ENCODE results near the gene C11orf68. TPM values are rescaled to one million over a fixed set of nuclear protein-coding genes. Genes with fewer than 3 reads are reported as not detected.

The C11orf68 gene
- total RNA-seq, 1 donor from 2014 or later, result 31.7 TPM

DNA sequence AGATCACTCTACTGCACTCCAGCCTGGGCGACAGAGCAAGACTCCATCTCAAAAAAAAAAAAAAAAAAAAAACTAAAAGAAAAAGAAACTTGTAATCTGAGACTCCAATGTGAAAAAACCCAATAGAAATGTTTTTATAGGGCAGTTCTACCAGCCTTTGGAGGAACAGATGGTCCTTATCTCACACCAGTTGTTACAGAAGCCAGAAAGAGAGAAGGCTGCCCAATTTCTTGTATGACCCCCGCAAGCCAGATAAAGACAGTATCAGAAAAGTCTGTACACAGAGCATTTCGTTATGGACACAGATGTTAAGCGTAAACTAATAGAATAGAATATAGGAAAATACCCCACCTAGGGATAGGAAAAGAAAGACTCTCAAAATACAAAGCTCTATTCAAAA lies 15.2 kb upstream of the C11orf68 start:
- TF ChIP-seq, protein P1, sequence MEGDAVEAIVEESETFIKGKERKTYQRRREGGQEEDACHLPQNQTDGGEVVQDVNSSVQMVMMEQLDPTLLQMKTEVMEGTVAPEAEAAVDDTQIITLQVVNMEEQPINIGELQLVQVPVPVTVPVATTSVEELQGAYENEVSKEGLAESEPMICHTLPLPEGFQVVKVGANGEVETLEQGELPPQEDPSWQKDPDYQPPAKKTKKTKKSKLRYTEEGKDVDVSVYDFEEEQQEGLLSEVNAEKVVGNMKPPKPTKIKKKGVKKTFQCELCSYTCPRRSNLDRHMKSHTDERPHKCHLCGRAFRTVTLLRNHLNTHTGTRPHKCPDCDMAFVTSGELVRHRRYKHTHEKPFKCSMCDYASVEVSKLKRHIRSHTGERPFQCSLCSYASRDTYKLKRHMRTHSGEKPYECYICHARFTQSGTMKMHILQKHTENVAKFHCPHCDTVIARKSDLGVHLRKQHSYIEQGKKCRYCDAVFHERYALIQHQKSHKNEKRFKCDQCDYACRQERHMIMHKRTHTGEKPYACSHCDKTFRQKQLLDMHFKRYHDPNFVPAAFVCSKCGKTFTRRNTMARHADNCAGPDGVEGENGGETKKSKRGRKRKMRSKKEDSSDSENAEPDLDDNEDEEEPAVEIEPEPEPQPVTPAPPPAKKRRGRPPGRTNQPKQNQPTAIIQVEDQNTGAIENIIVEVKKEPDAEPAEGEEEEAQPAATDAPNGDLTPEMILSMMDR (IDR thresholded peaks at IDR 0.05), result no peak
- Mint-ChIP-seq H3K36me3 (ENCODE audit: low read depth) (no peaks in the 10 kb centered on the region), H3K27ac (no peak overlapping the region), H3K9me3 (no peaks in the 10 kb centered on the region), H3K27me3 (peaks cover 3% of the 10 kb centered on the region), H3K4me1 (peaks cover 2% of the 10 kb centered on the region), H3K4me3 (no peak overlapping the region)
- intact Hi-C loops (cut with micrococcal nuclease), result no loop called here
- CTCF ChIA-PET, result no interaction called here
- DNase-seq (no peak), ATAC-seq (ENCODE audit: low read depth) (no peak)
- POLR2A ChIA-PET, result interaction anchor here (0.6 kb wide), 1 partner anchor 36 kb away, joined by 8 read pairs; no protein-coding TSS in a partner anchor

DNA sequence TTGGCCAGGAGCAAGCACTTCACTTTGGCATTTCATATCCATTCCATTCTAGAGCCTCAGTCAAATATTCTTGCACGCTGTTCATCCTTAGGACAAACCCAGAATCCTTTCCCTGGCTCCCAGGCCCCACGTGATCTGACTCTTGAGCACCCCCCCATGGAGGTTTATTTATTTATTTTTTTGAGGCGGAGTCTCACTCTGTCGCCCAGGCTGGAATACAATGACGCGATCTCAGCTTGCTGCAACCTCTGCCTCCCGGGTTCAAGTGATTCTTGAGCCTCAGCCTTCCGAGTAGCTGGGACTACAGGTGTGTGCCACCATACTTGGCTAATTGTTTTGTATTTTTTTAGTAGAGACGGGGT lies 13.7 kb upstream of the C11orf68 start:
- DNase-seq (no peak), ATAC-seq (ENCODE audit: low read depth) (no peak)
- intact Hi-C loops (cut with micrococcal nuclease), result no loop called here
- no peaks in the 10 kb centered on the region for H3K36me3 Mint-ChIP-seq (ENCODE audit: low read depth)
- H3K4me1 Mint-ChIP-seq, result peaks cover 14% of the 10 kb centered on the region
- no peak overlapping the region for H3K27ac Mint-ChIP-seq
- peaks cover 3% of the 10 kb centered on the region for H3K27me3 Mint-ChIP-seq
- H3K4me3 Mint-ChIP-seq, result no peak overlapping the region
- TF ChIP-seq, protein P1 (IDR thresholded peaks at IDR 0.05), result no peak
- no peaks in the 10 kb centered on the region for H3K9me3 Mint-ChIP-seq
- ChIA-PET CTCF (interaction anchor here (1.5 to 2.3 kb wide), 2 partner anchors 44 to 48 kb away, joined by 4 to 9 read pairs; partner anchors contain the start of gene FIBP), POLR2A (no interaction called here)

DNA sequence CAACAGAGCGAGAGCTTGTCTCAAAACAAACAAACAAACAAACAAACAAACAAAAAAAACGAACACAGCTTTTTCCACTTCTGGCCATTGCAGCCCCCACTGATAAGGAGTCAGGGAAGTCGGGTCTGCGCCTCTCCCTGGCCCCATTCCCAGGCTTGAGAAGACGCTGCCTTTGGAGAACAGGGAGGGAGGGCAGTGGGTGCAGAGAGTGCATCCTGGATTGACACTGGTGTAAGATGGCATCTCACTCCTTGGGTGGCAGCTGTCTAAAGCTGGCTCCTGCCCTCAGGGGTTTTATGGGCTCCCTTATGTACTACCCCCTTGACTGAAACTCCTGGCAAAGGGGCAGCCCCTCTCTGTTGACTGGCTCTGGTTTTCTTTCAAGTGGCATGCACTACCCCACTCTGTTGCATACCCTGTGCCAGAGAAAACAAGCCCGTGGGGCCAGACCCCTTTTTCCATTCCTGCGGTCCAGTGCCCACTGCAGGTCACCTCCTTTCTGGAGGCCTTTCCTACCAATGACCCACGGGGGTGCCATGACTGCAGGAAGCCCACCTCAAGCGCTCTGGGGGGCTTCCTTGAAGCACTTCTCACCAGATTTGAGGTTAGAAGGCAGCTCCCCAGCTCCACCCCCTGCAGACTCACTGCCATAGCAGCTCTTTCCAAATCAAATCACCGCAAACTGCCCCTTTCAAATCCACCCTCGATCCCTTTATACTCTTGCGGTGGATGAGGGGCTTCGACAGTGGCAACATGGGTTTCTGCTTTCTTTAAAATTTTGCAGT lies 13.1 kb upstream of the C11orf68 start:
- no peaks in the 10 kb centered on the region for H3K27me3 Mint-ChIP-seq
- ATAC-seq (ENCODE audit: low read depth) (no peak), DNase-seq (no peak)
- ChIA-PET POLR2A (no interaction called here), CTCF (interaction anchor here (1.5 to 2.3 kb wide), 2 partner anchors 43 to 47 kb away, joined by 4 to 9 read pairs; partner anchors contain the start of gene FIBP)
- intact Hi-C loops (cut with micrococcal nuclease), result no loop called here
- no peaks in the 10 kb centered on the region for H3K9me3 Mint-ChIP-seq
- H3K4me1 Mint-ChIP-seq, result peaks cover 20% of the 10 kb centered on the region
- H3K4me3 Mint-ChIP-seq, result no peak overlapping the region
- TF ChIP-seq, protein P1 (IDR thresholded peaks at IDR 0.05), result no peak
- no peaks in the 10 kb centered on the region for H3K36me3 Mint-ChIP-seq (ENCODE audit: low read depth)
- peak overlapping the region; percentile 35 for H3K27ac Mint-ChIP-seq

DNA sequence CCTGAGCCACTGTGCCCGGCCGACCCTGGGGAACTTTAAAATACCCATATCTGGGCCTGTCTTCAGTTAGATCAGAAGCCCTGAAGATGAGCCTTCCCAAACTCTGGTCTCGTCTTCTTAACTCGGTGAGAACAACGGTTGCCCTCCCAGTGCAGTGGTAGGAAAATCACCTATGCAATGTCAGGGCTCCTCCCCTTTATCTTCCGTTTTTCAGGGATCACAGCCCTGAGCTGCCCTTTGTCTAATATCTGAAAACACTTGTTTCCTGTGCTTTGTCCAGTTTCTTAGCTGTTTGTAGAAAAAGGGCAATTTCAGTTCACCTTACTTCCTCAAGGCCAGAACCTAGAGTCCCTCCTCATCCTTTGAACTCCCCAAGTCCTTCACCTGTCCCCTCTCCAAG lies 9.8 kb upstream of the C11orf68 start:
- H3K27me3 Mint-ChIP-seq, result no peaks in the 10 kb centered on the region
- no peak for DNase-seq
- intact Hi-C loops (cut with micrococcal nuclease), result loop anchor here (1.0 to 2.0 kb wide), 2 partner anchors 9 to 32 kb away; partner anchors contain the start of genes C11orf68, DRAP1 and SART1
- peak overlapping the region; percentile 93 for H3K27ac Mint-ChIP-seq
- peaks cover 22% of the 10 kb centered on the region for H3K4me1 Mint-ChIP-seq
- CTCF ChIA-PET, result interaction anchor here (1.1 kb wide), 1 partner anchor 38 kb away, joined by 4 read pairs; the partner anchor contains the start of gene CCDC85B
- no peak for ATAC-seq (ENCODE audit: low read depth)
- TF ChIP-seq, protein P1 (IDR thresholded peaks at IDR 0.05), result no peak
- POLR2A ChIA-PET, result interaction anchor here (0.5 to 3.0 kb wide), 9 partner anchors 10 to 74 kb away, joined by 3 to 17 read pairs (median 8); partner anchors contain the start of genes BANF1, CCDC85B, CFL1 and FOSL1
- H3K9me3 Mint-ChIP-seq, result no peaks in the 10 kb centered on the region
- H3K36me3 Mint-ChIP-seq (ENCODE audit: low read depth), result peaks cover 3% of the 10 kb centered on the region
- peak overlapping the region; percentile 79 for H3K4me3 Mint-ChIP-seq

DNA sequence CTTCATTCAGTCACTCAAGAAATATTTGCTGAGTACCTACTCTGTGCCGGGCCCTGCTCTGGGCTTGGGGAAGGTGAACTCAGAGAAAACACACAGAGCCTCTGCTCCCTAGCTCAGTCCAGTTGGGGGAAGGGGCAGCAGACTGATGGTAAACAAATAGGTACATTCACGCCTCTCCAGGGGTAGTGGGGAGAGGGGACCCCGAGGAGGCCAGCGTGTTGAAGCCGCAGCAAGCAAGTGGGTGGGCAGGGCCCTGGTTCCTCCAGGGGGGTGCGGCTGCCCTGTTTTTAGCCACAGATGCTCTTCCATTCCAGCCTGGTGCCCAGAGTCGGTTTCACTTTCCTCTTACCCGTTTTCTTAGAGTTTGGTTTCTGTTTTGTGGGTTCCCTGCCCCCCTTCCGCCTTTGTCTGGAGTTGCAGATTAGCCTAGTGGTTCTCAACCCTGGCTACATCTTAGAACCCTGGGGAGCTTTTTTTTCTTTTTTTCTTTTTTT lies 9.1 kb upstream of the C11orf68 start:
- ChIA-PET POLR2A (interaction anchor here (0.5 to 3.0 kb wide), 12 partner anchors 10 to 216 kb away, joined by 3 to 17 read pairs (median 6); partner anchors contain the start of genes BANF1, CCDC85B, CFL1 and FOSL1), CTCF (interaction anchor here (0.7 to 1.1 kb wide), 2 partner anchors 38 to 43 kb away, joined by 4 read pairs; partner anchors contain the start of gene CCDC85B)
- H3K9me3 Mint-ChIP-seq, result no peaks in the 10 kb centered on the region
- H3K4me1 Mint-ChIP-seq, result peaks cover 22% of the 10 kb centered on the region
- intact Hi-C loops (cut with micrococcal nuclease), result loop anchor here (1.0 to 2.0 kb wide), 2 partner anchors 9 to 33 kb away; partner anchors contain the start of genes C11orf68, DRAP1 and SART1
- no peaks in the 10 kb centered on the region for H3K27me3 Mint-ChIP-seq
- ATAC-seq (ENCODE audit: low read depth) (peak; percentile 93), DNase-seq (peak; percentile 45)
- H3K4me3 Mint-ChIP-seq, result peak overlapping the region; percentile 79
- H3K27ac Mint-ChIP-seq, result peak overlapping the region; percentile 93
- peaks cover 9% of the 10 kb centered on the region for H3K36me3 Mint-ChIP-seq (ENCODE audit: low read depth)
- TF ChIP-seq, protein P1 (IDR thresholded peaks at IDR 0.05), result no peak

Data from activated B cell treated with CpG ODN at 0.5 μM for 24 hours (primary cell).